ENCODE results near the gene BRINP3. TPM values are rescaled to one million over a fixed set of nuclear protein-coding genes. Genes with fewer than 3 reads are reported as not detected.

BRINP3 gene
- total RNA-seq, 1 experiment from 2014 or later: not detected

DNA sequence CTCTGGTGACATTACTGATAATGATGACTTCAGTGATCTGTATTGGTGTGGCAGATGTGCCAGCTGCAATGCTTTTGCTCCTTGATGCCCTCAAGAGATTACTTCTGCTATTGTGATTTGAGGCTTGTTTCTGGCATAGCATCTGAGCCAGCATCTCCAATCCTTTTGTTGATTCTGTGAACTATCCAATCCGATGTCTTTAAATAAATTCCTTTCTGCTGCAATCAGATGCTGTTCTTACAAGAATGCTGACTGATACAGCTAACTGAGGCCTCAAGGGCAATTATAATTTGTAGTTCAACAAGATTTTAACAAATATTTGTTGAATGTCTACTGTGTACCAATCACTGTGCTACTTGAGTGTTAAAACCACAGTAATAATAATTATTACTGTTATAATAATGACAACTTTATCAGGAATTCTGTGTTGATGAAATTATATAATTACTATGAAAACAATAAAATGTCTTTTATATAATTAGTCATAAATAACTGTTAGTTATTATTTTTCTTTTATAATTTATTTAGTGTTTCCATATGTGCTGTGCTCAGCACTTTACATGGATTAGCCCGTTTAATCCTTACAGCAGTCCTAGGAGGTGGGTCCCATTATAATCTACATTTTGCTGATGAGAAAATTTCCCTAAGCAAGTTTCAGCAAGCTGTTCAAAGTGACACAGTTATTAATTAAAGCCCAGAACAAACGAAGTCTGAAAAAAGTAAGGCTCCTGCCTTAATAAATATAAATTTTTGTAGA lies 308.2 kb downstream of the BRINP3 start:
- Histone ChIP-seq H3K18ac (ENCODE audit: insufficient read length, low read depth, low read length) (no peak overlapping the region), H2BK120ac (ENCODE audit: low read depth, low read length, poor library complexity, severe bottlenecking) (no peak overlapping the region), H3K4me1 (ENCODE audit: insufficient read depth, low read length) (no peaks in the 10 kb centered on the region), H4K91ac (ENCODE audit: insufficient read length, low read depth, low read length) (no peak overlapping the region), H3K14ac (ENCODE audit: insufficient read depth, low read length) (no peak overlapping the region), H3K23ac (ENCODE audit: insufficient read length, low read depth, low read length) (no peak overlapping the region), H3K9me3 (ENCODE audit: control insufficient read depth, low read depth, low read length) (no peaks in the 10 kb centered on the region), H3K27ac (ENCODE audit: insufficient read length, low read depth, low read length) (no peak overlapping the region), H3K4ac (ENCODE audit: low read depth, low read length) (no peak overlapping the region), H3K79me2 (ENCODE audit: insufficient read depth, low read length) (no peaks in the 10 kb centered on the region), H2BK15ac (ENCODE audit: low read depth, low read length) (no peak overlapping the region), H3K79me1 (ENCODE audit: insufficient read depth, low read depth, low read length, poor library complexity, severe bottlenecking) (no peaks in the 10 kb centered on the region), H3K27me3 (ENCODE audit: insufficient read depth, low read length) (no peaks in the 10 kb centered on the region), H3T11ph (ENCODE audit: low read length) (no peak overlapping the region), H3K56ac (ENCODE audit: insufficient read length, low read depth, low read length) (no peak overlapping the region), H2AK5ac (ENCODE audit: insufficient read length, low read length) (no peak overlapping the region), H2BK20ac (ENCODE audit: low read depth, low read length, poor library complexity, severe bottlenecking) (no peak overlapping the region), H2AFZ (ENCODE audit: low read length) (no peak overlapping the region), H3K23me2 (ENCODE audit: insufficient read length, low read depth, low read length, poor library complexity, severe bottlenecking) (no peaks in the 10 kb centered on the region), H4K5ac (ENCODE audit: insufficient read length, low read depth, low read length) (no peak overlapping the region), H4K20me1 (ENCODE audit: control insufficient read depth, insufficient read depth, insufficient read length) (no peaks in the 10 kb centered on the region), H3K9ac (ENCODE audit: extremely low read depth, insufficient read length, low read length) (no peak overlapping the region), H4K8ac (replicated peaks; ENCODE audit: insufficient read length, low read depth, low read length) (no peak overlapping the region), H2BK12ac (ENCODE audit: insufficient read length, low read depth, low read length) (no peak overlapping the region), H2BK5ac (ENCODE audit: insufficient read length, low read length) (no peak overlapping the region), H3K4me2 (ENCODE audit: insufficient read depth, insufficient read length, low read length) (no peak overlapping the region)
- Mint-ChIP-seq H3K4me1 (no peaks in the 10 kb centered on the region), H3K9me3 (no peaks in the 10 kb centered on the region), H3K36me3 (ENCODE audit: insufficient read depth in 1 of 3, low read depth in 3 of 3) (no peaks in the 10 kb centered on the region), H3K4me3 (no peak overlapping the region), H3K27me3 (ENCODE audit: low read depth) (no peaks in the 10 kb centered on the region; the same call in 1 of the 2 replicates), H3K27ac (no peak overlapping the region)
- DNase-seq: no peak
- no CpG with 5 or more reads among the region's 3 CpGs for WGBS (ENCODE audit: extremely low coverage, insufficient read length, low lambda C conversion rate)
- TF ChIP-seq, protein P1, sequence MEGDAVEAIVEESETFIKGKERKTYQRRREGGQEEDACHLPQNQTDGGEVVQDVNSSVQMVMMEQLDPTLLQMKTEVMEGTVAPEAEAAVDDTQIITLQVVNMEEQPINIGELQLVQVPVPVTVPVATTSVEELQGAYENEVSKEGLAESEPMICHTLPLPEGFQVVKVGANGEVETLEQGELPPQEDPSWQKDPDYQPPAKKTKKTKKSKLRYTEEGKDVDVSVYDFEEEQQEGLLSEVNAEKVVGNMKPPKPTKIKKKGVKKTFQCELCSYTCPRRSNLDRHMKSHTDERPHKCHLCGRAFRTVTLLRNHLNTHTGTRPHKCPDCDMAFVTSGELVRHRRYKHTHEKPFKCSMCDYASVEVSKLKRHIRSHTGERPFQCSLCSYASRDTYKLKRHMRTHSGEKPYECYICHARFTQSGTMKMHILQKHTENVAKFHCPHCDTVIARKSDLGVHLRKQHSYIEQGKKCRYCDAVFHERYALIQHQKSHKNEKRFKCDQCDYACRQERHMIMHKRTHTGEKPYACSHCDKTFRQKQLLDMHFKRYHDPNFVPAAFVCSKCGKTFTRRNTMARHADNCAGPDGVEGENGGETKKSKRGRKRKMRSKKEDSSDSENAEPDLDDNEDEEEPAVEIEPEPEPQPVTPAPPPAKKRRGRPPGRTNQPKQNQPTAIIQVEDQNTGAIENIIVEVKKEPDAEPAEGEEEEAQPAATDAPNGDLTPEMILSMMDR (conservative IDR thresholded peaks at IDR 0.05): no peak
